ENCODE data around the gene PRRT4.

The PRRT4 gene

GRCh38 chr7:128394904-128395496 lies 33.5 kb upstream of the PRRT4 start:
- no peak for DNase-seq

DNA sequence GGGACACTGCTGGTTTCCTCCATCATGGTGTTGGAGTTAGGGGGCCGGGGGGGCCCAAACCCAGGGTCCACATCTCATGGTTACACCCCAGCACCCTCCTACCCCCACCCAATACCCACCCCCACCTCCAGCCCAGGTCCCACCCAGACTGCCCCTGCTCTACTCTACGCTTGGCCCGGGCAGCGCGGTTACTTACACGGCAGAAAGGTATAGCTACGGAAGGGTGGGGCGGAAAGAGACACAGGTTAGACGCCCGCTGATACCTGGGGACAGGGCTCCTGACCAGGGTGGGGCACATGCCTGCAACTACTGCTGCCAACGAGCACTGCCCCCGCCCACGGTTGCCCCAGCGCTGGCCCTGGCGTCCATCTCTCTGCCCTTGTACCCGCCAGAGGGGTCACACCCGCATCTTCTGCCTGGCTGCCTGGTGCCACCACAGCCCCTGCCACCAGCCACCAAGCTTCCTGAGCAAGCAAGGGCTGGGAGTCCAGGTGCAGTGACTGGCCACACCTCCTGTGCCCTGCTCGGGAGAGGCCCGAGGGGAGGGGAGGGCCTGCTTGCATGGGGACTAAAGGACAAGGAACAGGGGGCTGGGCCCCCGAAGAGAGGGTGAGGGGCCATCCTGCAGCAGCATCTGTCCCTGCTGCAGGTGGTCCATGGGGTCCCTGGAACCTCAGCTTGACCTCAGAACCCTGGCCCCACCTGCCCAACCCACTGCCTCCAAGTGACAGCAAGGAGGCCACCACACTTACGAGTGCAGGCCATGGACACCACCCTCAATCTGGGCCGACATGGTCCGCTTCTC lies 32.2 kb upstream of the PRRT4 start:
- no peak for DNase-seq

- DNase-seq, result no peak
Observed at GRCh38 chr7:128392446-128393327, 31.2 kb upstream of the PRRT4 start.

DNA sequence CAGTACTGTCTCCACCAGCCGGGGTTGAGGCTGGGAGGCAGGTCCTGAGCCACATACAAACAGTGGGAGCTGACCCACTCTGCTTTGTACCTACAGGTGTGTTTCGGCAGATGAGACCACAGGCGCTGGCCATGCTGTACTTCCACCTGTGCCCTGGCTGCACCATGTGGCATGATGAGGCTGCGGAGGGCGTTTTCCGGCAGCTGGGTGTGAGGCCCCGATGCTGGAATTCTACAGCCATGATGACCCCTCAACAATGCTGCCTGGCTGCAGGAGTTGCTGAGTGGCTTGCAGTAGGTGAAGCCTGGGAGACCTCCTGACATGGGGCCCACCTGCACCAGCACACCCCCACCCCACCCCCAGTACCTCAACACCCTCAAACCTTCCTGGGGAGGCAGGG lies 30.3 kb upstream of the PRRT4 start:
- no peak for DNase-seq

DNA sequence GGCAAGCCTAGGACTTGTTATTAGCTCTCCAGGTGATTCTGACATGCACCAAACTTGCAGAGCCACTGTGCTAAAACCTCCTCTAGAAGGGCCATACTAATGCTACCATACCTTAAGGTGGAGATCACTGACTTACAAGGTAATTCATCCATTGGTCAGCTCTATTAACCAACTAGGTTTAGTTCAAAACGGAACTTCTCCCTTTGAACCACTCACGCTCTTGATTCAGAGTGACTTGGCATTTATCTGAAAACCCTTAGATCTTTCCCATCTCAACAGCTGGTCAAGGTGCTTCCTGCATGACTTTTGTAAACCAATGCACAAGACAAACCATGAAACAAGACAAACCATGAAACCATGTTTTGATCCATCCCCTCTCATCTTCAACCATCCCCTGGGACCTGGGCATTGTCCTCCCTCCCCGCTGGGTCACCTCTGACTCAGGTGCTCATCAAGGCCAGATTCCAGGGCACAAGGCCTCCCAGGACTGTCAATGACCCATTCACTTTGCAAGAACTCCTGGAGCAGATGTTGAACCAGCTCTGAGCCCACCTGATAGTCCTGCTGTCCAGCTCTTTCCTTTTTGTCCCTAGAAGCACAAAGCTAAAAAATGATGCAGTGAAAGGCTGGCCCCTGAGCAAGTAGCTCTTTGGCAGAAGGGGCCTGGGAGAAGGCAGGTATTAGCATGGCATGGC lies 29.5 kb upstream of the PRRT4 start:
- DNase-seq, result no peak

GRCh38 chr7:128389618-128390329 lies 28.3 kb upstream of the PRRT4 start:
- DNase-seq, result no peak

DNA sequence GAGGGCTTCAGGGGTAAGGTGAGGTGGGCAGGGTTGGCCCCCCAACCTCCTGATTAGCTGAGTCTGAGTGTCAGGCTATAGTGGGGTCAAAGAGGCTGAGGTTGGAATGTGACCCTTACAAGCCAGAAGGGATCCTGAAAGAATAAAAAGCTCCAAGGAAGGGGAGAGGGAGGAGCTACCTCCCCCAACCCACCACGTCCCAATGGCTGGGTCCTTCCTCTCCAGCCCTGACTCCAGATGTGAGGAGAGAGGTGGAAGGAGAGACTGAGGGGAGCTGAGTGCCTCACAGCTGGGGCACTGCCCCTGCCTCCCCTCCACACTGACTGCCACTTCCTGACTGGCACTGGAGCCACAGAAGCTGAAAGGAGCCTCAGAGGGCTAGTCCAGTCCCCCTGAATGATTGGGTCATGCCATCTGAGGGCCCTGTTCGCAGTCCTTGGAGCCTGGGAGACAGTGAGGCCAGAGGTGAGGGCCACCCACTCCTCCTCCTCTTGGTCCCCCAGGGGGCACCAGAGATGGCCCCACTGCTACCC lies 27.7 kb upstream of the PRRT4 start:
- no peak for DNase-seq

DNA sequence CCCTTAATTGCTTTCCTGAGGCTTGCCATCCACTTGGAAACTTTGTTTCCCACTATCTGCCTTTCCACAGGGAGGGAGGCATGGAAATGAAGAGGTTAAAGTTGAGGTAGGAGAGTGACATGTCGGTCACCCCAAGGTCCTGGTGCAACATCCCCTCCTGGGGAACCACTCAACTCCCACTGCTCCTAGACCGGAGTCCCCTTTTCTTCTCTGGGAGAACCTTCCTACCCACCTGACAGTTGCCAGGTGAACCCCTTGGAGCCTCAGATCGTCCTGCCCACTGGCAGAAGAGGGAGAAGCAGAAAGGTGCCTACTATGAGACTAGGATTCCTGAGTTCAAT lies 26.6 kb upstream of the PRRT4 start:
- DNase-seq, result no peak

GRCh38 chr7:128387216-128388144 lies 26.0 kb upstream of the PRRT4 start:
- DNase-seq, result peak; percentile 64

- no peak for DNase-seq
Observed at GRCh38 chr7:128385988-128386925, 24.8 kb upstream of the PRRT4 start.

- no peak for DNase-seq
Observed at GRCh38 chr7:128384726-128385125, 23.2 kb upstream of the PRRT4 start.

DNA sequence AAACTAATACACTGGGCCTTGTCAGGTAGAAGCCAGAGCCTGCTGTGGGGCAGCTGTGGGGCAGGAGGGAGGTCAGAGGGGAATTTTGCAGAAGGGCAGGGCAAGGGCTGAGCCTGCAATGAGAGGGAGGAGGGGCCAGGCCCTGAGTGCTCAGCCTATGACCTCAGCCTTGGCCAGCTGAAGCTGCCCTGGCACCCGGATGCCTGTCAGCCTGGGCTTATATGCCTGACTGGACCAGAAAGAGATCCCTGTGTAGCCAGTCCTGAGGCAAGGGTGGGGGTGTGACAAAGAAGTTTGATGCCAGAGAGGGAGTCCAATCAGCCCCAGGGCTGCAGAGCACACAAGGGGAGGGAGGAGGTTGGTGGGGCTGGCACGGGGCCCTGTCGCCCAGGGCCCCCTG lies 22.3 kb upstream of the PRRT4 start:
- DNase-seq, result no peak

DNA sequence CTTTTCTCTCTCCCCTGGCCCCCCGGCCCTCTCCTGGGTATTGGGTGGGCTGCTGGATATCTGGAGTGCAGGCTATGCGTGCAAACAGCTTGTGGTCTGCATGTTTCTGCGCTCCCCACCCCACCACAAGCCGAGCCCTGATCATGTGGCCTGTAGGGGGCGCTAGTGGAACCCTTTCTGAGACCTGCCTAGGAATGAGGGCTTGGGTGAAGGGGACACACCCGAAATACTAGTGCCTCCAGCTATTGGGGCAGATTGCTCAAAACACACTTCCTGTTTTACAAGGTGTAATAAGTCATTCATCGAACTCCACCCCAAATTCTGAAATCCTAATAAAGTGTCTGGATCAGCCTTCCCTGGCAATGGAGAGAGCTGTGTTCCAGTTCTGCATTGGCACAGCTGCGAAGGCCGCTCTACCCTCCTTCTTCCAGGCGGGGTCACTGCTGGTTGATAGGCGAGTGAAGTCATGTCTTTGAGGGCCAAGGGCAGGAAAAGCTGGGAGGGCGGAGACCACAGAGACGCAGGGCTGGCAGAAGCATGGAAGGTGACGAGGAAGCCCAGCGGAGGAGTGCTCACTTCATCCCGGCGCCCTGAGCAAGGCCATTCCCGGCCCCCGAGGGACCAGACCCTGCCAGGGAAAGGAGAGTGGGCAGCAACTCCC lies 19.8 kb upstream of the PRRT4 start:
- DNase-seq, result no peak

DNA sequence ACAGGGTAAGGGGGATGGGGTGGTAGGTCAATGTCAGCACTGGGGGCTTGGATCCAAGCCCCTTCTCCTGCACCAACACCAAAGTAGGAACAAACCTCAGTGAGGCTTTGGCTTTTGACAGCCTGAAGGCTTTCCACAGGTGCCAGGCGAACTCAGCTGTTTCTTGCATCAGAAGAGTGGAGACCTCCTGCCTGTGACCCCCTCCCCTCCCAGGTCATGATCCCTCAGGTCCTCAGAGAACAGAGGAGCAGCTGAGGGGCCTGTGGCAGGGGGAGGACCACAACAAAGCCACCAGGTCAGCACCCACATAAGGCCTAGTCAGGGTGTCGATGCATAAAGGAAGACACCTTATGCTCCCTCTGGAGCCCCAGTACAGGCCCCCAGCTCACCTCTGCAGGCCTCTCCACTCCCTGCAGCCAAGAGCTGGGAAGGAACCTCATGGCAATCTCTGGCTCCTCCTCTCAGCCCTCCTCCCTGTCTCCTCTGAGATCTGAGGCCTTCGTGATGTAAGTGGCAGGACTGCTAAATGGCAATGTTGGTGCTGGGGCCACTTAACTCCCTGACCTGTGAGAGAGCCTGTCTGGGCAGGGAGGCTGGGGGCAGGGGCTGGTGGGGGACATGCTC lies 19.1 kb upstream of the PRRT4 start:
- DNase-seq, result no peak

- no peak for DNase-seq
Observed at GRCh38 chr7:128379900-128380479, 18.5 kb upstream of the PRRT4 start.

DNA sequence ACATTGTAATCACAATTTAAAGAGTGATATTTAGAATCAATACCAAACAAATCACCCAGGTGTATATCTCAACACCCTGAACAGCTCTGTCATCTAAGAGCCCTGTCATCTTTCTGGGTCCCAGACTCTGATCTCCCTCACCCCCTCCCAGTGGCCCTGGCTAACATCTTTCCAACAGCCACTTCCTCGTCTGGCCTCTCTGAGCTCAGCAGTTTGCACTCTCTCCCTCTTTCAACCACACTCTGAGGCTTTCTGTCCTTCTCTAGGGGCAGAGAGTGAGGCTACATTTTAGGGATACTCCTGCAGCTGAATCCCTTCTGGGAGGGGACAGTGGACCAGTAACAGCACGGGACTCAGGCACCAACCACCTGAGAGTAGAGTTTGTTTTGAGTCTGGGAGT lies 17.1 kb upstream of the PRRT4 start:
- no peak for DNase-seq

- DNase-seq, result no peak
Observed at GRCh38 chr7:128376077-128376476, 14.6 kb upstream of the PRRT4 start.

DNA sequence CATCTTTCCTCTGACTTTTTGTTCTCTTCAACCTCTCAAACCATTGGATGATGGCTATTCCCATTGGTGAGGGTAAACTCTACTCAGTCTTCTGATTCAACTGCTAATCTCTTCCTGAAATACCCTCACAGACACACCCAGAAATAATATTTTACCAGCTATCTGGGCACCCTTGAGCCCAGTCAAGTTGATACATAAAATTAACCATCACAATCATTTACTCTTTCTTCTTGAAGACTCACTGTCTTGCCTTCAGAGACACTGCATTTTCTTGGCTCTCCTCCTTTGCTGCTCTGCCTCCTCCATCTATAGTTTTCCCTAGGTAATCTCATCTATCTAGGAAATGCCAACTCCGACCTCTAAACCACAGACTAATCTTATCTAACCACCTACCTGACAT lies 12.6 kb upstream of the PRRT4 start:
- DNase-seq, result no peak

- no peak for DNase-seq
Observed at GRCh38 chr7:128373606-128374005, 12.1 kb upstream of the PRRT4 start.

All from NCI-H1436 (cell line).